ES-I3 (cell line): ENCODE data around the gene LIME1.

ENCODE experiments used
- H3K36me3 ChIP-seq: 2 replicates; pipeline ENCODE4 v1.6.1; 2013; ENCODE audit warnings: mild to moderate bottlenecking, low read length, control low read depth, moderate library complexity; ENCODE audit not compliant: insufficient read depth
- H3K4me1 ChIP-seq: 2 replicates; pipeline ENCODE4 v1.6.1; 2013; ENCODE audit warnings: mild to moderate bottlenecking, control low read depth, low read length; ENCODE audit not compliant: insufficient read depth
- H3K9ac ChIP-seq: 2 replicates; pipeline ENCODE4 v1.6.1; 2013; ENCODE audit warnings: low read depth, mild to moderate bottlenecking, low read length, moderate library complexity
- H3K9me3 ChIP-seq: 2 replicates; pipeline ENCODE4 v1.6.1; 2013; ENCODE audit warnings: mild to moderate bottlenecking, low read length, moderate library complexity; ENCODE audit not compliant: control insufficient read depth, insufficient read depth

LIME1 gene

DNA sequence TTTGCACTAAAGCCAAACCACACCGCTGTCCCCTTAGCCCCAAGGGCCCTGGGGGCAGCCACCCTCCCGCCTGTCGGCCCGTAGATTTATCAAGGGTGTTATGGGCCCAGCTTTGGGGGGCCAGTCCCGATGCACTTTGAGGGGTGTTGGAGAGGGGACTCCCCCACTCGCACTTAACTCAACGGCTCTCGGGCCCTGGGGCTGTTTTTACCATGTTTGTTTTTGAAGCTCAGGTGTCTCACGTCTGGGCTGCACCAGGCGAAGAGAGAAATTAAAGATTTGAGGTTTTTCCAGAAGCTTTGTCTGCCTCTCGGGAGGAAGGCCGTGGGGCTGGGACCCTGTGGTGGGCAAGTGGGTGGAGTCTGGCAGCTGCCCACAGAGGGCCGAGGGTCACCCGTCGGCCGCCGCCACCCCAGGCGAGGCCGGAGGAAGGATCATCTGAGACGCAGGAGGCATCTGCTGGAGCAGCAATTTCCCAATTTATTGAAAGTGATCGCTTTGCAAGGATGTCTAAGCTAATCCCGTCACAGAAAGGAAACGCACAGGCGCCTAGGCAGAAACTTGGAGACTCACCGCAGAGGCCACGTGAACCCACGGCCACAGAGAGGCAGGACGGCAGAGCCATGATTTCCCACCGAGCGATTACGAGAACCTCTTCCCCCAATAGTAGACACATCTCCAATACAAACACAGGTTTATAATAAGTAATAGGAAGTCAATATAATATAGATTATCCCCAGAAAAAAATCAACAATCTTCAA, 6.9 kb downstream of the LIME1 start:
- Histone ChIP-seq H3K9me3 (no peaks in the 10 kb centered on the region), H3K9ac (no peak overlapping the region), H3K36me3 (no peaks in the 10 kb centered on the region), H3K4me1 (peaks cover 2% of the 10 kb centered on the region; the same call in 1 of the 2 replicates)

DNA sequence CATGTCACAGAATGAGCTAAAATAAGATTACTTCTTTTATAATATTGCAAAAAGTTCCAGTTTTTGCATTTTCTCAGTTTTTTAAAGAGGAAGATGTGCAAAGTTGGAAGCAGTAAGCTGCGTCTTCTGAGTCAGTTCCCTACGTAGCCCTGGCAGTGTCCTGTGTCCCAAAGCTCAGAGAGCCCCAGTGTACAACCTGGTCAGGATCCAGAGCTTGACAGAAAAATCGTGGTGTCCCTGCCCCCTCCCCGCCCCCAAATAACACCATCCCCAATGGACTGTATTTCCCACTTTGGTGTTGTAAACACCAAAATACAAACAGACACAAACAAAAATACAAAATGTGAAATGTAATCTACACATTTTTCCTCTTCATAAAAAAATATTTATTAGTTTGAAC, 7.7 kb downstream of the LIME1 start:
- Histone ChIP-seq H3K9ac (no peak overlapping the region), H3K36me3 (no peaks in the 10 kb centered on the region), H3K9me3 (no peaks in the 10 kb centered on the region), H3K4me1 (no peaks in the 10 kb centered on the region; the same call in 1 of the 2 replicates)

- H3K9ac ChIP-seq: no peak overlapping the region
- no peaks in the 10 kb centered on the region; the same call in 1 of the 2 replicates for H3K4me1 ChIP-seq
- no peaks in the 10 kb centered on the region for H3K9me3 ChIP-seq
- H3K36me3 ChIP-seq: no peaks in the 10 kb centered on the region; the same call in 1 of the 2 replicates
Measured at GRCh38 chr20:63744574-63745423, 8.3 kb downstream of the LIME1 start.

GRCh38 chr20:63745424-63745805, 9.0 kb downstream of the LIME1 start:
- no peaks in the 10 kb centered on the region; the same call in 1 of the 2 replicates for H3K4me1 ChIP-seq
- no peaks in the 10 kb centered on the region; the same call in 1 of the 2 replicates for H3K36me3 ChIP-seq
- no peaks in the 10 kb centered on the region for H3K9me3 ChIP-seq
- H3K9ac ChIP-seq: no peak overlapping the region

- no peak overlapping the region for H3K9ac ChIP-seq
Measured at GRCh38 chr20:63745961-63746731, 9.7 kb downstream of the LIME1 start.

GRCh38 chr20:63746751-63747315, 10.4 kb downstream of the LIME1 start:
- H3K4me1 ChIP-seq: peaks cover 3% of the 10 kb centered on the region; the same call in 1 of the 2 replicates

More at GRCh38 chr20:63745961-63746731, 9.7 kb downstream of the LIME1 start:
- H3K9me3 ChIP-seq: no peaks in the 10 kb centered on the region
- no peaks in the 10 kb centered on the region; the same call in 1 of the 2 replicates for H3K36me3 ChIP-seq
- peaks cover 1% of the 10 kb centered on the region; the same call in 1 of the 2 replicates for H3K4me1 ChIP-seq

GRCh38 chr20:63747622-63748069, 11.2 kb downstream of the LIME1 start:
- peaks cover 3% of the 10 kb centered on the region; the same call in 1 of the 2 replicates for H3K4me1 ChIP-seq
- H3K36me3 ChIP-seq: no peaks in the 10 kb centered on the region; the same call in 1 of the 2 replicates

More at GRCh38 chr20:63746751-63747315, 10.4 kb downstream of the LIME1 start:
- Histone ChIP-seq H3K9me3 (no peaks in the 10 kb centered on the region), H3K9ac (no peak overlapping the region), H3K36me3 (no peaks in the 10 kb centered on the region; the same call in 1 of the 2 replicates)

DNA sequence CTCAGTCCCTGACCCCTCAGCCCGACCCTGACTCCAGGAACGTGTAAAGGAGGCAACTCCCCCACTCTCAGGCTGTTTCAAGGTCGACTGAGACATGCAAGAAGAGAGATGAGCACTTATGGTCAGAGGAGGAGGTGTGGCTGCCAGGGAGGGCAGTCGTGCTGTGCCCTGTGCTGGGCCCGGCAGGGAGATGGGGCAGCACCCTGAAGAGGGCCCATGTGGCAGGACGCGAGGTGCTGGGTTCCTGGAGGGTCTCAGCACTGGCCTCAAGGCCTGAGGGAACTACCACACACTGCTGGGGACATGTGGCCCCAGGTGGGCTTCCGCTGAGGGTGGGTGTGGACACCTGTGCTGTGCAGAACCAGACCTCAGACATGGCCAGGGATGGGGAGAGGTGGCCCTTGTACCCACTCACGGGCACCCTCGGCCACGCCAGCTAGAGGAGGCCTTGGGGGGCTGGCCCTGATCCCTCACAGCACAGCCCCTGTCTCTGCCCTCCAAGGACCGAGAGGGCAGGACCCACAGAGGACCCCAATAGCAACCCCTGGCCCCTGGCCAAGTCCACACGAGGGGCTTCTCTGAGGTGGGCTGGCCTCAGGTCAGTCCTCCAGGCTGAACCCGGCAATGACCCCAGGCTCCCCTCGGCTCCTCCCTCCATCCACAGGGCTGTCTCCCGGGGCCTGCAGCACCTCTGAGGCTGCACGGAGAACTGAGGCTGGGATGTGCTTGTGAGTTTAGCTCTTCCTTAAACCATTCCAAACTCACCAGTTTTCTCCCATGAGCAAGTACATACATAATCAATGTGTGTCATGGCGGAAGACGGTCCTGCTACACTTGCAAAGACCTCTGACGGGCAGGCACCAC, 11.8 kb downstream of the LIME1 start:
- Histone ChIP-seq H3K4me1 (peaks cover 8% of the 10 kb centered on the region; the same call in 1 of the 2 replicates), H3K36me3 (no peaks in the 10 kb centered on the region; the same call in 1 of the 2 replicates), H3K9me3 (no peaks in the 10 kb centered on the region), H3K9ac (no peak overlapping the region)

More at GRCh38 chr20:63747622-63748069, 11.2 kb downstream of the LIME1 start:
- no peak overlapping the region for H3K9ac ChIP-seq
- no peaks in the 10 kb centered on the region for H3K9me3 ChIP-seq

DNA sequence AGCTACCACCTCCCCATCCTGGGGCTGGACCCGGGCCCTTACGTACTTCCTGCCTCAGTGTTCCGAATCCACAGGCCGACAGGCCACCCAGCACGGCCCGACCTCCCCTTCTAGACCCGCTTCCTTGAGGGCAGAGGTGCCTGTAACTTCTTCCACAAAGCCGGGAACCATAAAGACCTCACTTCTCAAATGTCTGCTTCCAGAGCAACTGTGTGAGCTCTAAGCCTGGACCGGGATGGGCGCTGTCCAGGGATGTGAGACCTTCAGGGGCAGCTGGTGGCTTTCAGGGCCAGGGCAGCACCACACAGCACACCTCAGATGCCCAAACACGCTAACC, 12.4 kb downstream of the LIME1 start:
- H3K36me3 ChIP-seq: no peaks in the 10 kb centered on the region; the same call in 1 of the 2 replicates
- peaks cover 9% of the 10 kb centered on the region; the same call in 1 of the 2 replicates for H3K4me1 ChIP-seq
- H3K9ac ChIP-seq: no peak overlapping the region
- H3K9me3 ChIP-seq: no peaks in the 10 kb centered on the region

GRCh38 chr20:63749597-63750508, 13.4 kb downstream of the LIME1 start:
- Histone ChIP-seq H3K9ac (no peak overlapping the region), H3K4me1 (peaks cover 9% of the 10 kb centered on the region; the same call in 1 of the 2 replicates), H3K36me3 (no peaks in the 10 kb centered on the region; the same call in 1 of the 2 replicates), H3K9me3 (no peaks in the 10 kb centered on the region)

GRCh38 chr20:63750807-63751470, 14.5 kb downstream of the LIME1 start:
- Histone ChIP-seq H3K9ac (no peak overlapping the region; the same call in 1 of the 2 replicates), H3K4me1 (peaks cover 9% of the 10 kb centered on the region; the same call in 1 of the 2 replicates), H3K9me3 (no peaks in the 10 kb centered on the region), H3K36me3 (no peaks in the 10 kb centered on the region; the same call in 1 of the 2 replicates)
